ENCODE data around the gene PCAT7. TPM values are rescaled to one million over a fixed set of nuclear protein-coding genes. Genes with fewer than 3 reads are reported as not detected.

PCAT7 gene
- total RNA-seq, 4 donors from 2014 or later = 0.60 to 5.2 (median 1.7) TPM

- Histone ChIP-seq H3K36me3 (no peaks in the 10 kb centered on the region), H3K9me3 (no peaks in the 10 kb centered on the region), H3K4me1 (peaks cover 28 to 69% (median 46%) of the 10 kb centered on the region in 4 donors), H3K4me3 (no peak overlapping the region), H3K27ac (peak overlapping the region; percentile 85 to 89 (median 88)), H3K27me3 (no peaks in the 10 kb centered on the region)
- in situ Hi-C loops (cut with MboI; ENCODE audit: low pct_ligation_motif_present in 1 of 4, low pct_unique_long_range_greater_than_20kb in 1 of 4, low sequenced_read_pairs in 3 of 4) = no loop called here
- intact Hi-C loops (cut with DNase I; ENCODE audit: low total_unique reads) = no loop called here
- peak; percentile 63 for DNase-seq
- peak in 2 of 3 donors; percentile 15 to 26 for TF ChIP-seq POLR2AphosphoS5 (IDR thresholded peaks at IDR 0.05)
- no peak for TF ChIP-seq CTCF (IDR thresholded peaks at IDR 0.05)
- no peak for TF ChIP-seq EP300 (IDR thresholded peaks at IDR 0.05; ENCODE audit: low read depth)
- no peak for TF ChIP-seq POLR2A (IDR thresholded peaks at IDR 0.05)
- 51 to 62% methylated on average over 3 to 24 of the region's 24 CpGs for WGBS, 2 donors (ENCODE audit: low coverage in 1 of 2)
These were observed 52.0 kb downstream of the PCAT7 start for GRCh38 chr9:94606646-94607422.

- 58 to 61% methylated on average over 2 to 8 of the region's 8 CpGs for WGBS, 2 donors (ENCODE audit: low coverage in 1 of 2)
- H3K27me3 ChIP-seq = no peaks in the 10 kb centered on the region
- TF ChIP-seq POLR2A (IDR thresholded peaks at IDR 0.05) (no peak), CTCF (IDR thresholded peaks at IDR 0.05) (no peak), POLR2AphosphoS5 (IDR thresholded peaks at IDR 0.05) (no peak), EP300 (IDR thresholded peaks at IDR 0.05; ENCODE audit: low read depth) (no peak)
- H3K4me1 ChIP-seq = peaks cover 29 to 74% (median 46%) of the 10 kb centered on the region in 4 donors
- no peak for DNase-seq
- H3K4me3 ChIP-seq = no peak overlapping the region
- peak overlapping the region; percentile 85 to 89 (median 88) for H3K27ac ChIP-seq
- in situ Hi-C loops (cut with MboI; ENCODE audit: low pct_ligation_motif_present in 1 of 4, low pct_unique_long_range_greater_than_20kb in 1 of 4, low sequenced_read_pairs in 3 of 4) (no loop called here), intact Hi-C loops (cut with DNase I; ENCODE audit: low total_unique reads) (no loop called here)
- H3K36me3 ChIP-seq = no peaks in the 10 kb centered on the region
- H3K9me3 ChIP-seq = no peaks in the 10 kb centered on the region
These were observed 52.5 kb downstream of the PCAT7 start for GRCh38 chr9:94607423-94607691.

GRCh38 chr9:94610181-94610606 lies 55.3 kb downstream of the PCAT7 start:
- H3K36me3 ChIP-seq = no peaks in the 10 kb centered on the region
- peak overlapping the region in 1 of 4 donors; percentile 88 for H3K27ac ChIP-seq
- no peaks in the 10 kb centered on the region for H3K27me3 ChIP-seq
- TF ChIP-seq POLR2A (IDR thresholded peaks at IDR 0.05) (no peak), EP300 (IDR thresholded peaks at IDR 0.05; ENCODE audit: low read depth) (no peak), CTCF (IDR thresholded peaks at IDR 0.05) (no peak), POLR2AphosphoS5 (IDR thresholded peaks at IDR 0.05) (no peak)
- no peak for DNase-seq
- in situ Hi-C loops (cut with MboI; ENCODE audit: low pct_ligation_motif_present in 1 of 4, low pct_unique_long_range_greater_than_20kb in 1 of 4, low sequenced_read_pairs in 3 of 4) = no loop called here
- peaks cover 18 to 55% (median 31%) of the 10 kb centered on the region in 4 donors for H3K4me1 ChIP-seq
- WGBS, 2 donors (ENCODE audit: low coverage in 1 of 2) = 76 to 84% methylated on average over 6 of the region's 6 CpGs
- H3K4me3 ChIP-seq = no peak overlapping the region
- intact Hi-C loops (cut with DNase I; ENCODE audit: low total_unique reads) = no loop called here
- no peaks in the 10 kb centered on the region for H3K9me3 ChIP-seq

GRCh38 chr9:94611638-94612068 lies 56.8 kb downstream of the PCAT7 start:
- Histone ChIP-seq H3K36me3 (no peaks in the 10 kb centered on the region), H3K9me3 (no peaks in the 10 kb centered on the region), H3K27me3 (no peaks in the 10 kb centered on the region), H3K4me1 (peaks cover 14 to 43% (median 23%) of the 10 kb centered on the region in 4 donors), H3K4me3 (no peak overlapping the region), H3K27ac (peak overlapping the region; percentile 66 to 78 (median 72))
- TF ChIP-seq POLR2A (IDR thresholded peaks at IDR 0.05) = no peak
- no peak for TF ChIP-seq EP300 (IDR thresholded peaks at IDR 0.05; ENCODE audit: low read depth)
- TF ChIP-seq POLR2AphosphoS5 (IDR thresholded peaks at IDR 0.05) = no peak
- no peak for TF ChIP-seq CTCF (IDR thresholded peaks at IDR 0.05)
- no peak for DNase-seq
- WGBS, 2 donors (ENCODE audit: low coverage in 1 of 2) = 62% methylated on average over 3 of the region's 3 CpGs; no CpG with 5 or more reads in 1 of the 2 donors
- intact Hi-C loops (cut with DNase I; ENCODE audit: low total_unique reads) (no loop called here), in situ Hi-C loops (cut with MboI; ENCODE audit: low pct_ligation_motif_present in 1 of 4, low pct_unique_long_range_greater_than_20kb in 1 of 4, low sequenced_read_pairs in 3 of 4) (no loop called here)

Measured in transverse colon (tissue), 4 donors.